Measurements from ENCODE around the gene SBF2. TPM values are rescaled to one million over a fixed set of nuclear protein-coding genes. Genes with fewer than 3 reads are reported as not detected.
A peak's percentile ranks its signal among the peaks of the same experiment; 100 is the strongest.

The SBF2 gene
- total RNA-seq, 1 experiment from 2014 or later, result 30.2 TPM

- peaks cover 25 to 37% of the 10 kb centered on the region in 2 experiments for H3K4me1 Mint-ChIP-seq
- Histone ChIP-seq H3K27ac (ENCODE audit: insufficient read length, low read depth, low read length) (peak overlapping the region; percentile 100), H3K79me2 (ENCODE audit: insufficient read depth, low read length) (no peaks in the 10 kb centered on the region), H2AFZ (ENCODE audit: low read length) (no peak overlapping the region), H4K8ac (replicated peaks; ENCODE audit: insufficient read length, low read depth, low read length) (no peak overlapping the region), H4K91ac (ENCODE audit: insufficient read length, low read depth, low read length) (no peak overlapping the region), H3K79me1 (ENCODE audit: insufficient read depth, low read depth, low read length, poor library complexity, severe bottlenecking) (no peaks in the 10 kb centered on the region), H3K4me1 (ENCODE audit: insufficient read depth, low read length) (no peaks in the 10 kb centered on the region; the same call in 1 of the 2 replicates), H3K23me2 (ENCODE audit: insufficient read length, low read depth, low read length, poor library complexity, severe bottlenecking) (peaks cover 3% of the 10 kb centered on the region), H3K14ac (ENCODE audit: insufficient read depth, low read length) (no peak overlapping the region), H3K27me3 (ENCODE audit: insufficient read depth, low read length) (no peaks in the 10 kb centered on the region), H3K9ac (ENCODE audit: extremely low read depth, insufficient read length, low read length) (no peak overlapping the region), H3K4me2 (ENCODE audit: insufficient read depth, insufficient read length, low read length) (peak overlapping the region; percentile 46), H3K18ac (ENCODE audit: insufficient read length, low read depth, low read length) (no peak overlapping the region), H4K20me1 (ENCODE audit: control insufficient read depth, insufficient read depth, insufficient read length) (no peaks in the 10 kb centered on the region), H2BK12ac (ENCODE audit: insufficient read length, low read depth, low read length) (no peak overlapping the region), H2BK20ac (ENCODE audit: low read depth, low read length, poor library complexity, severe bottlenecking) (no peak overlapping the region), H2BK5ac (ENCODE audit: insufficient read length, low read length) (no peak overlapping the region), H3T11ph (ENCODE audit: low read length) (no peak overlapping the region), H4K5ac (ENCODE audit: insufficient read length, low read depth, low read length) (no peak overlapping the region), H3K56ac (ENCODE audit: insufficient read length, low read depth, low read length) (no peak overlapping the region), H3K4ac (ENCODE audit: low read depth, low read length) (no peak overlapping the region), H3K23ac (ENCODE audit: insufficient read length, low read depth, low read length) (no peak overlapping the region), H3K9me3 (ENCODE audit: control insufficient read depth, low read depth, low read length) (no peaks in the 10 kb centered on the region), H2BK15ac (ENCODE audit: low read depth, low read length) (no peak overlapping the region), H2AK5ac (ENCODE audit: insufficient read length, low read length) (no peak overlapping the region), H2BK120ac (ENCODE audit: low read depth, low read length, poor library complexity, severe bottlenecking) (no peak overlapping the region)
- peak; percentile 79 for DNase-seq
- peak overlapping the region; percentile 3 to 27 for H3K4me3 Mint-ChIP-seq
- H3K27ac Mint-ChIP-seq, result peak overlapping the region; percentile 78 to 98 (median 92)
- WGBS (ENCODE audit: extremely low coverage, insufficient read length, low lambda C conversion rate), result no CpG with 5 or more reads among the region's 4 CpGs
- H3K36me3 Mint-ChIP-seq (ENCODE audit: insufficient read depth in 1 of 3, low read depth in 3 of 3), result peaks cover 0 to 4% (median 3%) of the 10 kb centered on the region in 3 experiments; a peak in 4 of 7 replicates
- no peaks in the 10 kb centered on the region; a peak in 1 of 5 replicates for H3K9me3 Mint-ChIP-seq
- no peaks in the 10 kb centered on the region for H3K27me3 Mint-ChIP-seq (ENCODE audit: low read depth)
- TF ChIP-seq, protein P1, sequence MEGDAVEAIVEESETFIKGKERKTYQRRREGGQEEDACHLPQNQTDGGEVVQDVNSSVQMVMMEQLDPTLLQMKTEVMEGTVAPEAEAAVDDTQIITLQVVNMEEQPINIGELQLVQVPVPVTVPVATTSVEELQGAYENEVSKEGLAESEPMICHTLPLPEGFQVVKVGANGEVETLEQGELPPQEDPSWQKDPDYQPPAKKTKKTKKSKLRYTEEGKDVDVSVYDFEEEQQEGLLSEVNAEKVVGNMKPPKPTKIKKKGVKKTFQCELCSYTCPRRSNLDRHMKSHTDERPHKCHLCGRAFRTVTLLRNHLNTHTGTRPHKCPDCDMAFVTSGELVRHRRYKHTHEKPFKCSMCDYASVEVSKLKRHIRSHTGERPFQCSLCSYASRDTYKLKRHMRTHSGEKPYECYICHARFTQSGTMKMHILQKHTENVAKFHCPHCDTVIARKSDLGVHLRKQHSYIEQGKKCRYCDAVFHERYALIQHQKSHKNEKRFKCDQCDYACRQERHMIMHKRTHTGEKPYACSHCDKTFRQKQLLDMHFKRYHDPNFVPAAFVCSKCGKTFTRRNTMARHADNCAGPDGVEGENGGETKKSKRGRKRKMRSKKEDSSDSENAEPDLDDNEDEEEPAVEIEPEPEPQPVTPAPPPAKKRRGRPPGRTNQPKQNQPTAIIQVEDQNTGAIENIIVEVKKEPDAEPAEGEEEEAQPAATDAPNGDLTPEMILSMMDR (conservative IDR thresholded peaks at IDR 0.05), result no peak
Observed at GRCh38 chr11:9922806-9923205, 371.2 kb downstream of the SBF2 start.

All from H9 (cell line).